ENCODE data around the gene HOXA2.

DNA sequence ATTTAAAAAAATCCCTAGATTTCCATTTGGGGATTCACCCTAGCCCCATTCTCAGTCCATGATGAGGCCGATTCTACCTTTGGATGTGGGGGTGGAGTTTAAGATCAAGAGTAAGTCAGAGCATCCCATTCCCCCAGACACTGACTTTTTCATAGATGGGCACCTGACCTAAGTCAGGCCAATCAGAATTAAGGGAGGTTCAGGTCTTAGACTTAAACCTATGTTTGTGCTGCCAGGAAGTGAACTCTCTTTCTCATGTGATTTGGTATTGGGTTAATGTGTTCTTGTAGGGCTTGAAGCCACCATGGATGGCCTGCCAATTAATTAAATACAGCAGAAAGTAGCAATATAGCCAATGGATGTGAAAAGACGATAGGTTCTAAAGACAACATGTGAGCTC, 36.8 kb downstream of the HOXA2 start:
- TF ChIP-seq, protein P1, sequence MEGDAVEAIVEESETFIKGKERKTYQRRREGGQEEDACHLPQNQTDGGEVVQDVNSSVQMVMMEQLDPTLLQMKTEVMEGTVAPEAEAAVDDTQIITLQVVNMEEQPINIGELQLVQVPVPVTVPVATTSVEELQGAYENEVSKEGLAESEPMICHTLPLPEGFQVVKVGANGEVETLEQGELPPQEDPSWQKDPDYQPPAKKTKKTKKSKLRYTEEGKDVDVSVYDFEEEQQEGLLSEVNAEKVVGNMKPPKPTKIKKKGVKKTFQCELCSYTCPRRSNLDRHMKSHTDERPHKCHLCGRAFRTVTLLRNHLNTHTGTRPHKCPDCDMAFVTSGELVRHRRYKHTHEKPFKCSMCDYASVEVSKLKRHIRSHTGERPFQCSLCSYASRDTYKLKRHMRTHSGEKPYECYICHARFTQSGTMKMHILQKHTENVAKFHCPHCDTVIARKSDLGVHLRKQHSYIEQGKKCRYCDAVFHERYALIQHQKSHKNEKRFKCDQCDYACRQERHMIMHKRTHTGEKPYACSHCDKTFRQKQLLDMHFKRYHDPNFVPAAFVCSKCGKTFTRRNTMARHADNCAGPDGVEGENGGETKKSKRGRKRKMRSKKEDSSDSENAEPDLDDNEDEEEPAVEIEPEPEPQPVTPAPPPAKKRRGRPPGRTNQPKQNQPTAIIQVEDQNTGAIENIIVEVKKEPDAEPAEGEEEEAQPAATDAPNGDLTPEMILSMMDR (IDR thresholded peaks at IDR 0.05; ENCODE audit: low read depth, low read length): no peak
- TF ChIP-seq EZH2phosphoT487 (IDR thresholded peaks at IDR 0.05; ENCODE audit: low read depth): no peak

Data from OCI-LY3 (cell line).